Stimulated activated CD8-positive, alpha-beta memory T cell treated with anti-CD3 and anti-CD28 coated beads, Interleukin-15, amount 100 ng/mL, for 1 hour (primary cell): ENCODE results near the gene SLC66A3.

Experiments
- DNase-seq: peaks from one replicate; pipeline ENCODE4 v3.0.0-alpha.2; 2020; ENCODE audit warnings: low read depth

Gene SLC66A3

GRCh38 chr2:11155381-11156035, at the start of gene SLC66A3:
SLC66A3 (plus strand) TSS chr2:11155467; CDS start chr2:11155547, 80 bp downstream.
- no peak for DNase-seq

DNA sequence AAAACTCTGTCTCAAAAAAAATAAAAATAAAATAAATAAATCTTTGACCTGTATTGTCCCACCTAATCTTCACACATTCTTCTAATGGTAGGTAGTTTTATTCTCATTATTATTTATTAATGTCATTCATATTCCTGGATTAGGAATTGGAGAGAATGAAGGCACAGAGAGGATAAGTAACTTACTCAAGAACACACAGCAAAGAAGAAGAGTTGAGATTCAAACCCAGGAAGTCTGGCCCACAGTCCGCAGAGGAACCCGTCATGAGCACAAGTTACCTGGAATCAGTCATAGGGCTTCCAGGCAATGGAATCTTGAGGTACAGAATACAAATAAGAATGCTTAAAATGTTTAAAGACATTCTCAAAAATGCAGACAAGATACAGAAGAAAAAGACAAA, 46.3 kb upstream of the SLC66A3 start:
- no peak for DNase-seq

- DNase-seq, result no peak
Observed at GRCh38 chr2:11112870-11113428, 42.3 kb upstream of the SLC66A3 start.

DNA sequence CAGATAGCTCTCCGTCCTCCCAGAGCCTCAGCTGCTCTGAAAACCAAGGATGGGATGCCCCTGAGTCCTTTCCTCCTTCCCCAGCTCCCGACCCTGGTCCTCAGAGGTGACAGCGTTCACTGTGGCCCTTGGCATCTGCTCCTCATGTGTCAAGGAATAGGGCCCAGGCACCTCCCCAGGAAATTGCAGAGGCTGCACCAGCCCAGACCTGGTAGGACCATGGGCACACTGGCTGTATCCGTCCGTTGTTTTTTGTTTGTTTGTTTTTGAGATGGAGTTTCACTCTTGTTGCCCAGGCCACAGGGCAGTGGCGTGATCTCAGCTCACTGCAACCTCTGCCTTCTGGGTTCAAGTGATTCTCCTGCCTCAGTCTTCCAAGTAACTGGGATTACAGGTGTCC, 37.5 kb upstream of the SLC66A3 start:
- DNase-seq, result no peak

DNA sequence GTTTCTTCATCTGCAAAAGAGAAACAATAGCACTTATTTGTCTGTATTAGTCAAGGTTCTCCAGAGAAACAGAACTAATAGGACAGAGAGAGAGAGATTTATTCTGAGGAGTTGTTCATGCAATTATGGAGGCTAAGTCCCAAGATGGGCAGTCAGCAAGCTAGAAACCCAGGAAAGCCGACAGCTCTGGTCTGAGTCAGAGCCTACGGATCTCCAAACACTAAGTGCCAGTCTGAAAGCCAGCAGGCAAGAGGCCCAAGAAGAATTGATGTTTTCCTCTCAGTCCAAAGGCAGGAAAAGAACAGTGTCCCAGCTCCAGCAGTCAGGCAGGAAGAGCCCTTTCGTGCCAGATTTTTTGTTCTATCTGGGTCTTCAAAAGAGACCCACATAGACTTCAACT, 36.5 kb upstream of the SLC66A3 start:
- DNase-seq, result no peak

DNA sequence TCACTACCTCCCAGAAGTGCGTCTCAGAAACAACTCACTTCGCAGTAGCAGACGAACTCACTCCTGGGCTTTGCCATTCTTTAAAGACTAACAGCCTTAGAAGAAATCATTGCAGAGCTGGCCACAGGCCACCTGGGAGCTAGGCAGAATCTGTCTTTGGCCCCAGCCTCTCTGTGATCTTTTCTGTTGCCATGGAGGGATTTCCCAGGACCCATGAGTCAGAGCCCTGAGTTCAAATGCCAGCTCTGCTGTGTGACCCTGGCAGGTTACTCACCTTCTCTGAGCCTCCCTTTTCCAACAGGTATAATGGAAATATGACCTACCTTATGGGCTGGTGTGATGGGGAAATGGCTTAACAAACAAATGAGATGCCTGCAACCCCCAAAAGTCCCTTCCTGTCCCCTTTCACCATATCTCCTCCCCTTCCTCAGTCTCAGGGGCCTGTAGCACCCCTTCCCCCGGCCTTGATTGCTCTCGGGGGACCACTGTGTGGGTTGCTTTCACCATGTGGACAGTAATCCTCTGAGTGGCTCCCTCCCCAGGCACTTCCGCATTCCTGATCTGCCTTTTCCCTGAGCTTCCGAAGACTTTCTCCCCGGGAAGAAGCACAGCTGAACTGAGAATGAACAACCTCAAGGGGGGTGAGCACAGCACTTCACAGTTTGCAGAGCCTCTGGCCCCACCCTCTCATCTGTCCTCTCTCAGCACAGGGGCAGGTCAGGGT, 34.0 kb upstream of the SLC66A3 start:
- no peak for DNase-seq

- no peak for DNase-seq
Observed at GRCh38 chr2:11121823-11122155, 33.5 kb upstream of the SLC66A3 start.

GRCh38 chr2:11122380-11122779, 32.9 kb upstream of the SLC66A3 start:
- no peak for DNase-seq

DNA sequence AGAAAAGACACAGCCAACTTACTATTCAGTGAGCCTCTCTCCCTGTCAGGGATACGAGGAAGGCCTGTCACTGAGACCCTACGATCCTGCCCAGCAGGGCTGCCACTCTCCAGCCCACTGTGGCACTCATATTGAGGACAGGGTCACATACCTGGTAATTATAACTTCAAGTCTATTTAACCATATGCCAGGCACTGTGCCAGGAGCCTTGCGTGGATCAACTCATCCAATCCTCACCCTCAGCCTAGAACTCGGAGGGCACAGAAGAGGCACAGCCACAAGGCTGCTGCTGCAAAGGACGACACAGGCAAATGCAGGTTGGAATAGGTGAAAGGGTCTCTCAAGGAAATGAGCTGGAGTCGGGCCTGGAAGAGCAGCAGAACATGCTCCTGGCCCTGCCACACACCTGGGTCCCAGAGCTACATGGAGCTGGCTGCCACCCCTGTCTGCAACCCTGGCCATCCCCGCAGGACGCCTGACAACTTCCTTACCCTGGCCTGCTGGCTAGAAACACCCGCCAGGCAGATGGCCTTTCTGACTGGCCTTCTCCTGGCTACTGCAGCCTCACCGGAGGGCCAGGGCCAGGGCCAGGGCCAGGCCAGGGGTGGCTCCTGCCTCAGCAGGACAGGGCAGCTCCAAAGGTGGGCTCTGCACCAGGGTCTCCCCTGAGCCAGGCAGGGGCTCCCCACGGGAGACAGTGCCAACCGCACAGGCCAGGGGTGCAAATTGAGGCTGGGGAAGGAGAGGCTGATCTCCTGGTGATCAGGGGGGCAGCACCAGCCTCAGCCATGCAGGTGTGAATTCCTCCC, 32.1 kb upstream of the SLC66A3 start:
- DNase-seq, result no peak

- DNase-seq, result peak; percentile 44
Observed at GRCh38 chr2:11123856-11124759, 31.2 kb upstream of the SLC66A3 start.

- no peak for DNase-seq
Observed at GRCh38 chr2:11124760-11125068, 30.6 kb upstream of the SLC66A3 start.

DNA sequence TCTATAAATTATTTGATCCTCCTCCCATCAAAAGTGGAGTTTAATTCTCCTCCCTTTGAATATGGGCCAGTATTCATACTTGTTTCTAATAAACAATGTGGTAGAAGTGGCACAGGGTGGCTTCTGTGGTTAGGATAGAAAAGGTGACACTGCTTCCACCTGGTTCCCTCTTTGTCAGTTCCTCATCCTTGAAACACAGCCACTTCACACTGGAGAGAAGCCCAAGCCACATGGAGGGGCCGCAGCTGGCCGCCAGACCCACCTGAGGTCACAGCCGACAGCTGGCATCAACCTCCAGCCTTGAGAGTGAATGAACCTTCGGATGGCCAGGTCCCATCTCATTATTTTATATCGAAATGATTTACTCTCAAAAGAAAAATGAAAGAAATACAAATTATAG, 27.5 kb upstream of the SLC66A3 start:
- DNase-seq, result no peak

DNA sequence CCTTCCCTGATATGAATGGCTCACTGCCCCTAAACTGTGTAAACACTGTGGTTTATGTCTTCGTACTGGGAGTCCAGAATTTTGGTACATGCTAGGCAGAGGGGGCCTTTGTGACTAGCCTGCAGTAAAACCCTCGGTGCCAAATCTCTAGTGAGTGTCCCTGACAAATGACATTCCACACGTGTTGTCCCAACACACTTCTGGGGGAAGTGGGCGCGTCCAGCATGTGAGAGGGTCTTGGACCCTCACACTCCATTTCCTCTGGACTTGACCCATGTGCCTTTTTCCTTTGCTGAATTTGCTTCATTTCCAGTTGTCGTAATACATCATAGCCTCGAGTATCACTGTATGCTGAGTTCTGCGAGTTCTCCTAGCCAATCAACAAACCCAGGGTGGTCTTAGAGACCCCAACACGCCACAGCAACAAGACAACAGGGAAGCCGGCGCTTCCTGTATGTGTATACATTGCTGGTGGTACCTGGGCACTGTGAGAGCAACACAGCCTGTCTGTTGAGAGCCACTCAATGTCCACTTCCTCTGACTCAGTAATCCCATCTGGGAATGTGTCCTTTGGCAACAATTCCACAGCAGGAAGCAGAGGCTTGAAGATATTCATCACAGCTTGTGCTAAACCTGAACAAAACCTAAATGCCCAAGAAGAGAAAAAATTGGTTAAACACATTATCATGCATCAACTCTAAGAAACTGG, 26.9 kb upstream of the SLC66A3 start:
- no peak for DNase-seq

- DNase-seq, result peak; percentile 56
Observed at GRCh38 chr2:11129598-11130449, 25.4 kb upstream of the SLC66A3 start.

DNA sequence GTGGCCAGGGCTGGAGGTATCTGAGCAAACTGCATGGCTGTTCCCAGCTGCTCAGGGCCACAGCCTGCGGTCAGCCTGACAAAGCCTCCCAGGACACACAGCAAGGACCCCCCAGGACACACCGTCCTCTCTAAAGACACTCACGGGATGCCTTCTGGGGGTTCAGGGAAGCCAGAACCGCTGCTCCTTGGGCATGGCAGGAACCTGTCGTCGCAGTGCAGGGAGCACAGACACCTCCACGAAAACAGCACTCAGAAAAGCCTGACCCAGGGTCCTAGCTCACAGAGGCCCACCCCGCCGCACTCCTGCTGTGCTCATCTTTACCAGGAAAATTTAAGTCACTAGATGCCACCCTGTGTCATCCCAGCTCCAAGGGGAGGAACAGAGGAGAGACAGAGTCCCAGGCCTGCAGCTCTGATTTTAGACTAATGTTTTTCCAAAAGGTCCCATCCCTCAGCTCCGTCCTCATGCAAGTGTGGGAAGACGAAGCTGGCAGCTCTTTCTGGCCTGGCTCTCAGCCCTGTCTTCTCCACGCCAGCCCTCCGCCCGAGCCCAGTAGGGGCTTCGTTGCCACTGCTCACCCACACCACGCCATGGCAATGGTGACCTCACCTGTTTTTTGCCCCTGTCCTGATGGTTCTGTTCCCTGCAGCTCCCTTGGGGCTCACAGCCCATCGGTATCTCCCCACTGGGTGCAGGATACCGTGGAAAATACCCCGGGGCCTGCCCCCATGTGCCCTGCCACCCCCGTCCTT, 23.9 kb upstream of the SLC66A3 start:
- no peak for DNase-seq

- DNase-seq, result no peak
Observed at GRCh38 chr2:11132036-11132671, 23.1 kb upstream of the SLC66A3 start.

GRCh38 chr2:11133238-11133935, 21.9 kb upstream of the SLC66A3 start:
- no peak for DNase-seq

DNA sequence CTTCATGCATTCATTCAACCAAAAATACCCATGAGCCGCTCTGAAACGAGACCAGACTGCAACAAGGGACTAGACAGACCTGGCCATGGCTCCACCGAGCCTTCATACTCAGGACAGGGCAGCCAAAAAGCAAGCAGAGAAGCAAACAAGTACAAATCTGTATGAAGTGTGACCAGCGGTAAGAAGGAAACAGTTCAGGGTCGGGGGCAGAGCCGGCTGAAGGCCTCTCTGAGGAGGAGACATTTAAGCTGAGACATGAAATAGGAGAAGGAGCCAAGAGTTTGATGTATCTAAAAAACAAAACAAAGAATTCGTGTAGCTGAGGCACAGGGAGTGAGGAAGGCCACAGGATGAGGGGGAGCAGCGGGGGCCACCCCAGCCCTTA, 21.3 kb upstream of the SLC66A3 start:
- DNase-seq, result no peak
